ENCODE data around the gene OGA.

Gene OGA

GRCh38 chr10:101838416-101838970 lies 20.2 kb upstream of the OGA start:
- in situ Hi-C loops (cut with MboI; ENCODE audit: low sequenced_read_pairs): loop anchor here (10.0 kb wide), 1 partner anchor 236 kb away; no protein-coding TSS in a partner anchor

GRCh38 chr10:101837748-101838147 lies 19.5 kb upstream of the OGA start:
- in situ Hi-C loops (cut with MboI; ENCODE audit: low sequenced_read_pairs): loop anchor here (10.0 kb wide), 1 partner anchor 237 kb away; no protein-coding TSS in a partner anchor

DNA sequence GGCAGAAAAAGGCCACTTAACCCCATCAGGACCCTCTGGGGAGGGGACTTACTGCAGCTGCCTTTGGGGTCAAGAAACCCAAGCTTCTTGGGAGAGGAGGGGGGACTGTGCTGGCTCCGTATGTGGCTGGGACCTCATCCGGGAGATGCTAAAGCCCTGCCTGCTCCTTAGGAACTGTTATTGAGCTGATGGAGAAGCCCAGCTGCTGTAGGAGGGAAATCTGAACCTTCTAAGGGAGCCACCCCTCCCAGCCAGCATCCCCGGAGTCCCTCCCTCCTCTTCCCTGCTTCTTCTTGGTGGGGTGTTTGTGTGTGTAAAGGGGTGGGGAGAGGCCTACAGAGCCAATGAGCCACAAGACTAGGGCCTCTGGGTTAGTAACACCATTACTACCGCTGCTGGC lies 17.1 kb upstream of the OGA start:
- in situ Hi-C loops (cut with MboI; ENCODE audit: low sequenced_read_pairs): loop anchor here (10.0 kb wide), 1 partner anchor 239 kb away; no protein-coding TSS in a partner anchor

- in situ Hi-C loops (cut with MboI; ENCODE audit: low sequenced_read_pairs): loop anchor here (10.0 kb wide), 1 partner anchor 240 kb away; no protein-coding TSS in a partner anchor
Measured at GRCh38 chr10:101834341-101834740, 16.1 kb upstream of the OGA start.

GRCh38 chr10:101833466-101833865 lies 15.2 kb upstream of the OGA start:
- in situ Hi-C loops (cut with MboI; ENCODE audit: low sequenced_read_pairs): loop anchor here (10.0 kb wide), 1 partner anchor 241 kb away; no protein-coding TSS in a partner anchor

DNA sequence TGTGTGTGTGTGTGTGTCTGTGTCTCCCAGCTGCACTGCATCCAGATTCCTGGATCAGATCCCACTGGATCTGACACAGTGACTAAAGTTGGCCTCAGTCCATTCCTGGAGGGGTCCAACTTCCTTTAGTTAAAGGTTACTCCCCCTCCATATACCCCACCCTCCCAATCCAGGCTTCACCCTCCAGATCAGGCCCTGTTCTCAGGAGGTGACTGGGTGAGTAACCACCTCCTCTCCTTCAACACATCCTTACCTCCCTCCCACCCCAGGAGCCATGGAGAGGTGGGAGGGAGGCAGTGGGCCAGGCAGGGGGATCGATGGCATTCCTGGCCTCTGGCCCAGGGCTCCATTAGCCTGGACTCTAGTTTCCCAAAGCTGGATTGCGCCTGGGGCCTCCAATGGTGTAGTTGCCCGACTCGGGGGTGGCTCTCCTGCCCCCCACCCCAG lies 14.1 kb upstream of the OGA start:
- in situ Hi-C loops (cut with MboI; ENCODE audit: low sequenced_read_pairs): loop anchor here (10.0 kb wide), 1 partner anchor 242 kb away; no protein-coding TSS in a partner anchor

DNA sequence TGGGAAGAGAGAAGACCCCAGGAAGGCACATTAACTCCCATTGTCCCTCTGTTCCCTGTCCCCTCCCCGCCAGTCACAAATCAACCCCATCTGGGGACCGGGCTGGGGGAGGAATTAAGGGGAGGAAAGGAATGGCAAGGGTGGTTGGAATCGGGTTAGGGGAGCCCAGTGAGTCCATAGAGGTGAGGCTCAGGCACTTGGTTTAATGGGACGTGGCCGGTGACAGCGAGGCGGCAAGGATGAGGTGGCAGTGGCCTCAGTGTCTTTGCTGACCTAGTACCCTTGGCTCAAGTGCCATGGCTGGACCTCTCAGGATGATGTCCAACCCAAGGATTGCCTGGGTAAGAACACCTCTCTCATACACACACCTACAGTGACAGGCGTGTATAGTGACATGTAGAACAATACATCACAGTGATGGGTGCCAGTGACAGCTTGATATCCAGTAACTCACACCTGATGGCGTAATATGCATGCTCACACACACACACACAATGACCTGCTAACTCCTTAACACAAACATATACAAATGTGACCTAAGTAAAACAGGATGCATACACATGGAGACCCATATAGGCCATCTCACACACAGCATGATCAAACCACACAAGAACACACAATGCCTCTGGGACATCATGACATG lies 13.0 kb upstream of the OGA start:
- in situ Hi-C loops (cut with MboI; ENCODE audit: low sequenced_read_pairs): loop anchor here (10.0 kb wide), 1 partner anchor 244 kb away; no protein-coding TSS in a partner anchor

DNA sequence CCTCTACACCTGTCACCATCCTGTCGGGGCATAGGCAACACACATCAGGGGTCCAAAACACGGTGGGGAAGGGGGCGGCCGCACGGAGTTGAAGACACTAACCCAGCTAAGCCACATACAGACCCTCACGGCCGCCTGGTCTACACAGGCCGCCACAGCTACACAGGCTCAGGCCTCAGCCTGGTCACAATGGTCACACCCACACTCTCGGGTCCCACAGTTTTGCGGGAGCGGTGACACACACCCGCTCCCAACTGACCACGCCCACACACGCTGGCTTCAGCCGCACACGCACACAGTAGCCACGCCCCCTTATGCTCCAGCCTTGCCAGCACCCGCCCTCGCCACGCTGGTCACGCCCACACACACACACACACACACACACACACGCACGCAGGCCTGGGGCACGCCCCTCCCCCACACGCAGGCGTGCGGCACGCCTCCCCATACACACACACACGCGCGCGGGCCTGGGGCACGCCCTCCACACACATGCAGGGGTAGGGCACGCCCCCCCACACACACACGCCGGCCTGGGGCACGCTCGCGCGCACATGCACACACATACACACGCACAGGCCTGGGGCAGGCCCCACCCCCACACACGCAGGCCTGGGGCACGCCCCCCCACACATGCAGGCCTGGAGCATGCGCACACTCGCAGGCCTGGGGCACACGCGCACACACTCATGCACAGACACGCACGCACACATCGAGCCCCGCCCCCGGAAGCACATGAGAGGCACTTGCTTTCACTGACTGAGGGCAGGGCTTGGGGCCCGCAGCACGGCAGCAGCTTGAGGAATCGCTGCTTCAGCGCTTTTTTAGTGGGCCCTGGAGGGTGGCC lies 12.3 kb upstream of the OGA start:
- in situ Hi-C loops (cut with MboI; ENCODE audit: low sequenced_read_pairs): loop anchor here (10.0 kb wide), 1 partner anchor 244 kb away; no protein-coding TSS in a partner anchor

DNA sequence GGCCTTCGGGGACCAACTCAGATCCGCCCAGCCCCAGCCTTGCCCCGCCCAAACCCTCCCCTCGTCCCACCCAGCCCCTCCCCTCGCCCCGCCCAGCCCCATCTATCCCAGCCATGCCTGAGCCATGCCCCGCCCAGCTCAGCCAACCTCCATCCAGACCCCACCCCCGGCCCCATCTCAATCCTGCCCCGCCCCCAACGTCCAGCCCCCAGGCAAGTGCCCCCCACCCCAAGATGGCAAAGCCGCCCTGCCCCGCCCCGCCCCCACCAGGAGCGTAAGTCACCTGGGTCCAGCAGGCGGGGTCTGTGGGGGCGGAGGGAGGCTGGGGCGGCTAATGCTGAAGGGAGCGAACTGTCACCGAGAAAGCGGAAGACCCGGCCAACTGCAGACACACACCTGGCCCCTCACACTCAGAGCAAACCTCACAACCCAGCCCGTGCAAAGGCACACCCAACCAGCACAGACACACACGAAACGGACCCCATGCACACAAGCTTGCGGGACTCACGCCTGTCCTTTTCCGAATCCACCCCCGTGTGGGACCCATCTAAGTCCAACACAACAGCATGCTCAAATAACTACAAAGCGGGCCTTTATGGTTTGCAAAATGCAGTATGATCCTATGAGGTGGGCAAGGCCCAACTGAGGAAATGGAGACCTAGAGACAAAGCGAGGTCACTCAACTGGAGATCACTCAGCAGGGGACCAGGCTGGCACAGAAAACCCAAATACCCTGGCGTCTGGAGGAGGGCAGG lies 11.5 kb upstream of the OGA start:
- in situ Hi-C loops (cut with MboI; ENCODE audit: low sequenced_read_pairs): loop anchor here (10.0 kb wide), 1 partner anchor 245 kb away; no protein-coding TSS in a partner anchor

GRCh38 chr10:101828766-101829551 lies 10.7 kb upstream of the OGA start:
- in situ Hi-C loops (cut with MboI; ENCODE audit: low sequenced_read_pairs): no loop called here

- in situ Hi-C loops (cut with MboI; ENCODE audit: low sequenced_read_pairs): no loop called here
Measured at GRCh38 chr10:101827919-101828600, 9.8 kb upstream of the OGA start.

DNA sequence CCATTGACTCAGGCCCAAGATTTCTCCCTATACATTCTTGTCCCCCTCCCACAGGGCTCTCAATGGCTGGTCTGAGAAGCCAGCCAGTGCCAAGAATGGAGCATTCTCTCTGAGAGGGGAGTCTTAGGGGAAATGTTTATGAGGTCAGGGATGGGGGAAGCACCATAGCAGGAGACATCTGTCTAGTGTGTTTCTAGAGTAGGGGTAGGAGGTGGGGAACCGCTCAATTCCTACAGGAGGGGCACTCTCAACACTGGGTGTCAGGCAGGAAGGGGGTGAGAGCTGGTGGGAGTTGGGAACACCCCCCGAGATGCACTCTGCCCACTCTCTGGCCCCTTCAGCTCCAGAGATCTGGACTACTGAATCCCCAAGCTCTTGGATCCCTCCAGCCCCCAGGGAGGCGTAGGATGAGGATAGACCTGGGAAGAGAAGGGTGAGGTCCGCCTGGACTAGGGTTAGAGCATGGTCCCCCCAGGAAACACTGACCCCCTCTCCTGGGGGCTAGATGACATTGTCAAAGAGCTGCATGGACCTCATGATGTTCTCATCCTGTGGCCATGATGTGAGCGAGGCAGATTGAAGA lies 8.7 kb upstream of the OGA start:
- in situ Hi-C loops (cut with MboI; ENCODE audit: low sequenced_read_pairs): no loop called here

GRCh38 chr10:101824736-101825135 lies 6.5 kb upstream of the OGA start:
- in situ Hi-C loops (cut with MboI; ENCODE audit: low sequenced_read_pairs): no loop called here

DNA sequence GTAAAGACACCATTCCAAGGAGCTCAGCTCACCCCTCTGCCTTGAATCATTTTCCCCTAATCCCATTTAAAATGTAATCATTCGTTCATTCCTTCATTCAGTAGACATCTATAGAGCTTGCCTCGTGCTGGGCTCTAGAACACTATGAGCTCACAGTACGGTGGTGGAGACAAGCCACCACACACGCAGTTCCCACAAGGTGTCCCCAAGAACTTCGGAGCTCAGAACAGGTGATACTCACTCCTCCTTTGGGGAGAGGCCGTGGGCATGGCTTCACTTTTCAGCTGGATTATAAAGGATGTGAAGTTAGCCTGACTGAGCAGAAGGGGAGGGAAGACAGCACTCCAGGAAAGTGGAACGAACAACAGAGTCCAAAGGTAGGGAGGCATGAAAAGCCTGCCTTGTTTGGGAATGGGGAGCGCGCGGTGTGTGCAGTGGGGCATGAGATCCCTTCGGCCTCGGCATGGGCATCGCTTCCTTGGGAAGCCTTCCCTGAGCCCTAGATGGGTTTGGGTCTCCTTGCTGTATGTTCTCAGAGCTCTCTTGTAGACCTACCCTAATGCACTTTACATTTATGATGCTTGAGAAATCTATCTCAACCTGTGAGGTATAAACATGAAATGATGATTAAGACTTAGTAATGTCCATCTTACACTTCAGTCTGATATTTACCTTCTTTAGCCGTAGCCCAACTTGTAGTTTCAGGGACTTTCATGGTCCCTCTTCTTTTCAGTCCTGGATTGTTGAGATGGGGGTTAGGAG lies 809 bp upstream of the OGA start:
- in situ Hi-C loops (cut with MboI; ENCODE audit: low sequenced_read_pairs): no loop called here

DNA sequence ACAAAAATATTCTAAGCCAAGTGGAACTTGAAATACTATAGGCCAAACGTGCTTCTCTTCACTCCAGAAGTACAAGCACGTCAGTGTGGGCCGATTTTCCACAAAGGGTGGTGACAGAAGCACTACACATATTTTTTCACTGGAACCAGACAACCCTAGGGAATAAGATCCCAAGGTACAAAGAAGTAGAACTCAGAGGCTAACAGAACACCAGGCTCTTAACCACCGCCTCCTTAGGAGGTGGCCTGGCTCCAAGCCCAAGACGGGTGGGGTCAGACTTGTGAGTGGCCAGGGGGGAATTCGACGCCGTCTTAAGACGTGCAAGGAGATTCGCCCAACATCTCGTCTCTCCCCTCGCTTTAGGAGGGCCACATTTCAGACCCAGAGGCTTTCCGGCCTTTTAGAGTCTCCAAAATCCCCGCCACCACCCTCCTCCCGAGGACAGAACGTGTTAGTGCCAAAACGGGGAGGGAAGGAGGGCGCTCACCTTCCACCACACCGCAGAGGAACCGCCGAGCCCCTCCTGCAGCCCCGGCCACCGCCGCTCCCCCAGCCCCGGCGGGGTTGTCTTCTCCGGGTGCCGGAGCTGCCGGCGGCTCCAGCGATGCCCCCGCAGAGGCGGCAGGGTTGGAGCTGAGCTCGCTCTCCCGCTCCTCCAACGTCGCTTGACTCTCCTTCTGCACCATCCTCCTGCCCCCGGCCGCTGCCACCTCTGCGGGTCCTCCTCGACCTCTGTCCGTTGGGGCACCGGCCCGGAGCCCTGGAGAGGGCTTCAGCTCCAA lies 716 bp downstream of the OGA start:
- in situ Hi-C loops (cut with MboI; ENCODE audit: low sequenced_read_pairs): no loop called here

DNA sequence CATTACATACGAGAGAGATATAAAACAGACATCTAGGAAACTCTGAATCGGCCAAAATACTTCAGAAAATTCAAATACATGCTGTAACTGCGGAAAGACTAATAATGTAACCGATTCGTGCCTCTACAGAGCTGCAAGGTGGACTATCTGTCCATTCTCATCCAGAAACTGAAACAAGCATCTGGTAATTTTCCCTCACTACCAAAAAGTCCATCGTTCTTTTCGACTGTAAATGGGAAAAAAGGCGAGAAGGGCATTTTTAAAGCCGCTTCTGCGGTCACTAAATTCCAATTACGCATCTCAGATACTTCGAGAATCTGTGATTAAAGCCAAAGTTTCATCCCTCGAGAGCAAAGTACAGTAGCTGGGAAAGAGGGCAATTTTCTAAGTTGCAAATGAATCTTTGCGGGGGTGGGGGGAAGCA lies 1.3 kb downstream of the OGA start:
- in situ Hi-C loops (cut with MboI; ENCODE audit: low sequenced_read_pairs): no loop called here

DNA sequence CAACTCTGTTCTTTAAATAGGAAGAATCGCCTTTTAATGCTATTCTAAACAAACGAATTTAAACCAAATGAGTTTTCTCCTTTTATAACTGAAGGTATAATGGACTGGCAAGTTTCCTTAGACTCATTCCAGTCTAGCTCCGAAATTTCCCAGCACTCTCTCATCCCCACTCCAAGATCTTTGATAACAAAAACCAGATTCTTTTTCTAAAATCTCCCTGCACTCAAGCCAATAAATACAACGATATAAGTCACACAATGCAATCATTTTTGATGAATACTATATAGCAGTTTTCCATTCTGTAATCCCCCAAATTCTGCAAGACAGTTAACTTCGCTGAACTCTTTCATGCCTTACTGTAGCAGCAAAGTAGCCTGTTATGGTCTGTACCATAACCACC lies 1.9 kb downstream of the OGA start:
- in situ Hi-C loops (cut with MboI; ENCODE audit: low sequenced_read_pairs): no loop called here

Data from HL-60/S4 (cell line).